DND-41 (cell line): ENCODE measurements around the gene ZNF366.

Experiments
- CTCF ChIP-seq: IDR thresholded peaks from 2 replicates; pipeline ENCODE4 v1.5.1; 2012; ENCODE audit warnings: borderline replicate concordance, low read length, moderate library complexity, mild to moderate bottlenecking; ENCODE audit not compliant: poor library complexity, severe bottlenecking; ENCODE audit errors: extremely low read depth
- EZH2 ChIP-seq: IDR thresholded peaks from 3 replicates; pipeline ENCODE4 v1.6.1; 2012; ENCODE audit warnings: borderline replicate concordance, low read depth, mild to moderate bottlenecking, moderate library complexity, low read length, inconsistent platforms; ENCODE audit not compliant: severe bottlenecking

GRCh38 chr5:72407078-72407477, 100.1 kb downstream of the ZNF366 start:
- no peak for TF ChIP-seq EZH2
- TF ChIP-seq CTCF = no peak
